WERI-Rb-1 (cell line): ENCODE measurements around the gene LYPLA2.
A peak's percentile ranks its signal among the peaks of the same experiment; 100 is the strongest.
"Not testable (repeated sequence)": the region's sequence is repeated elsewhere in the genome, so short reads cannot be mapped to it uniquely, and the experiment has no call there.

Source experiments
- DNase-seq: peaks from one replicate; pipeline ENCODE4 v3.0.0-alpha.2; 2020
- H3K27ac ChIP-seq: fragments of 250-450 bp; sonication (Bioruptor Pico); 2 replicates; pipeline ENCODE4 v1.5.1; 2020; ENCODE audit warnings: mild to moderate bottlenecking, moderate library complexity
- H3K27me3 ChIP-seq: fragments of 250-450 bp; sonication (Bioruptor Pico); 2 replicates; pipeline ENCODE4 v1.5.1; 2021; ENCODE audit warnings: mild to moderate bottlenecking, low read depth, moderate library complexity; ENCODE audit not compliant: insufficient read depth, severe bottlenecking
- H3K36me3 ChIP-seq: fragments of 250-450 bp; sonication (Bioruptor Pico); 2 replicates; pipeline ENCODE4 v1.5.1; 2020; ENCODE audit warnings: mild to moderate bottlenecking, moderate library complexity
- H3K4me3 ChIP-seq: 2 replicates; pipeline ENCODE4 v1.5.1; 2011; ENCODE audit warnings: low read depth, mild to moderate bottlenecking, control low read depth, low read length
- H3K9me3 ChIP-seq: fragments of 250-450 bp; sonication (Bioruptor Pico); 2 replicates; pipeline ENCODE4 v1.5.1; 2021; ENCODE audit warnings: mild to moderate bottlenecking, moderate library complexity; ENCODE audit not compliant: severe bottlenecking
- TF ChIP-seq, protein P1 (sequence below): IDR thresholded peaks from 2 replicates; pipeline ENCODE4 v1.5.1; 2011; ENCODE audit warnings: low read depth, mild to moderate bottlenecking, control low read depth, inconsistent platforms, low read length

Gene LYPLA2

GRCh38 chr1:23817633-23818032 is 26.7 kb downstream of the LYPLA2 start:
- Histone ChIP-seq H3K36me3 (no peaks in the 10 kb centered on the region), H3K4me3 (no peak overlapping the region), H3K27me3 (no peaks in the 10 kb centered on the region), H3K9me3 (no peaks in the 10 kb centered on the region), H3K27ac (no peak overlapping the region)
- TF ChIP-seq, protein P1, sequence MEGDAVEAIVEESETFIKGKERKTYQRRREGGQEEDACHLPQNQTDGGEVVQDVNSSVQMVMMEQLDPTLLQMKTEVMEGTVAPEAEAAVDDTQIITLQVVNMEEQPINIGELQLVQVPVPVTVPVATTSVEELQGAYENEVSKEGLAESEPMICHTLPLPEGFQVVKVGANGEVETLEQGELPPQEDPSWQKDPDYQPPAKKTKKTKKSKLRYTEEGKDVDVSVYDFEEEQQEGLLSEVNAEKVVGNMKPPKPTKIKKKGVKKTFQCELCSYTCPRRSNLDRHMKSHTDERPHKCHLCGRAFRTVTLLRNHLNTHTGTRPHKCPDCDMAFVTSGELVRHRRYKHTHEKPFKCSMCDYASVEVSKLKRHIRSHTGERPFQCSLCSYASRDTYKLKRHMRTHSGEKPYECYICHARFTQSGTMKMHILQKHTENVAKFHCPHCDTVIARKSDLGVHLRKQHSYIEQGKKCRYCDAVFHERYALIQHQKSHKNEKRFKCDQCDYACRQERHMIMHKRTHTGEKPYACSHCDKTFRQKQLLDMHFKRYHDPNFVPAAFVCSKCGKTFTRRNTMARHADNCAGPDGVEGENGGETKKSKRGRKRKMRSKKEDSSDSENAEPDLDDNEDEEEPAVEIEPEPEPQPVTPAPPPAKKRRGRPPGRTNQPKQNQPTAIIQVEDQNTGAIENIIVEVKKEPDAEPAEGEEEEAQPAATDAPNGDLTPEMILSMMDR: no peak
- no peak for DNase-seq

DNA sequence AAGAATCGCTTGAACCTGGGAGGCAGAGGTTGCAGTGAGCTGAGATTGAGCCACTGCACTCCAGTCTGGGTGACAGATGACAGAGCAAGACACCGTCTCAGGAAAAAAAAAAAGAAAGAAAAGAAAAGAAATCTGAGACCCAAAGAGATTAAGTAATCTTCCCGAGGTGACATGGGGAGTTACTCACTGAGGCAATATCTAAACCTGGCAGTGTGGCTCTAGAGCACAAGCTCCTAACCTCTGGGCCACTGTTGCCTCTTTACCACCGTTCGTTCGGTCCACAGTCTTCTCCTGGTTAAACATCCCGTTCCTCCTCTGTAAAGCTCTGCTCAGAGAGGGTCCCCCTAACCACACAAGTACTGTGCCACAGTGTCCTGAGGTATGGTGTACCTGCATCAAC is 32.8 kb downstream of the LYPLA2 start:
- Histone ChIP-seq H3K27ac (no peak overlapping the region), H3K27me3 (no peaks in the 10 kb centered on the region), H3K9me3 (no peaks in the 10 kb centered on the region), H3K4me3 (no peak overlapping the region), H3K36me3 (no peaks in the 10 kb centered on the region; the same call in 1 of the 2 replicates)
- TF ChIP-seq, protein P1: no peak
- no peak for DNase-seq

GRCh38 chr1:23824711-23825075 is 33.7 kb downstream of the LYPLA2 start:
- no peaks in the 10 kb centered on the region for H3K27me3 ChIP-seq
- no peaks in the 10 kb centered on the region; the same call in 1 of the 2 replicates for H3K36me3 ChIP-seq
- peak overlapping the region; percentile 90 for H3K27ac ChIP-seq
- TF ChIP-seq, protein P1: no peak
- no peak for DNase-seq
- H3K4me3 ChIP-seq: peak overlapping the region; percentile 98
- no peaks in the 10 kb centered on the region for H3K9me3 ChIP-seq

DNA sequence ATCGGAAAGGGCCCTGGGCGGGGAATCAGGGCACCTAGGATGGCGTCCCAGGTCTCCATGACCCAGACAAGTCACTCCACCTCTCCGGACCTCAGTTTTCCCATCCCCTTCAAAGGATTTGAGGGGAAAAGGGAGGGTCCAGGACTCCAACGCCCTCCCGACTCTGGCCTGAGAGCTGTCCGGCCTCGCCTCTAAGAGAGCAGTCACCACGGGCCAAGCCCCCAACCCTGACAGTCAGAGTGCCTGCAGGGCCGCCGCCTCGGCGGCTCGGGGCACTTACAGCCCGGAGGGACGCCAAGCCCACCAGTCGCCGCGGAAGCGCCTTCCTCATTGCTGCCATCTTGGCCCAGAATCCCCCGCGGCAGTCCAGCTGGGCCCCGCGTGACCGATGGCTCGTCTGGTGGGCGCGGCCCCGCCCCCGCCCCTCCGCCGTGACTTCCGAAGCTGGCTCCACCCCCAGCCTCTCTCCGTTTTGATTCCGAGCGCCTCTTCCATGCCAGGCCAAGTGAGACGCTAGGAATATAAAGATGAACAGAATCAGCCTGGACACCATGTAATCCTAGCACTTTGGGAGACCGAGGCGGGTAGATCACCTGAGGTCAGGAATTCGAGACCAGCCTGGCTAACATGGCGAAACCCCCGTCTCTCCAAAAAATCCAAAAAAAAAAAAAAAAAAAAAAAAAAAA is 34.3 kb downstream of the LYPLA2 start, which contains the start of gene HMGCL:
Gene HMGCL, minus strand, starts transcription at position 354 of the 686 bp plus-strand sequence. Its CDS starts 14 bp downstream, at position 340.
- H3K4me3 ChIP-seq: peak within 1 kb of the TSS; percentile 98
- DNase-seq: peak; percentile 91
- H3K27me3 ChIP-seq: no peaks in the 10 kb centered on the region
- H3K27ac ChIP-seq: peak within 1 kb of the TSS; percentile 90
- TF ChIP-seq, protein P1: no peak
- H3K9me3 ChIP-seq: no peaks in the 10 kb centered on the region
- H3K36me3 ChIP-seq: no peaks in the 10 kb centered on the region; the same call in 1 of the 2 replicates

DNA sequence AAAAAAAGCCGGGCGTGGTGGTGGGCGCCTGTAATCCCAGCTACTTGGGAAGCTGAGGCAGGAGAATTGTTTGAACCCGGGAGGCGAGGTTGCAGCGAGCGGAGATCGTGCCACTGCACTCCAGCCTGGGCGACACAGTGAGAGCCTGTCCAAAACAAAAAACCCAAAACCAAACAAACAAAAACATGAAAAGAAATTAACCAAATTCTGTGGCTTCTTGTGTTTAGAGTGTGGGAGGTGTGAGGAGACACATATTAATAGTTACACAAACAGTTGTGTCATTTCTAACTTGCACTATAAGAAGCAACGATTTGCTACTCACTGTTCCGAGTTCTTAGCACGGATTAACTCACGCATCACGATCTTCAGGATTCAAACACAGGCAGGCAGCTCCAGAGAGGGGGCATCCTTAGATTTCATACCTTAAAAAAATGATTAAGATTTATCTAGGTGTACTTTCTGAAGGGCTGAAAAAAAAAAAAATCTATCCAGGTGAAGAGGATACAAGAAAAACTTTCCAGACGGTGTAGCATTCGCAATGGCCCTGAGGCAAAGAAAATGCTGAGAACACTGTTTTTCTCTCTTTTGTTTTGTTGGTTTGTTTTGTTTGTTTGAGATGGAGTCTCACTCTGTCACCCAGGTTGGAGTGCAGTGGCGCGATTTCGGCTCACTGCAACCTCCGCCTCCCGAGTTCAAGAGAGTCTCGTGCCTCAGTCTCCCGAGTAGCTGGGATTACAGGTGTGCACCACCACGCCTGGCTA is 35.0 kb downstream of the LYPLA2 start:
- H3K36me3 ChIP-seq: no peaks in the 10 kb centered on the region; the same call in 1 of the 2 replicates
- peak overlapping the region; percentile 90 for H3K27ac ChIP-seq
- no peak for DNase-seq
- H3K27me3 ChIP-seq: no peaks in the 10 kb centered on the region
- peak overlapping the region; percentile 98 for H3K4me3 ChIP-seq
- TF ChIP-seq, protein P1: no peak
- H3K9me3 ChIP-seq: no peaks in the 10 kb centered on the region

DNA sequence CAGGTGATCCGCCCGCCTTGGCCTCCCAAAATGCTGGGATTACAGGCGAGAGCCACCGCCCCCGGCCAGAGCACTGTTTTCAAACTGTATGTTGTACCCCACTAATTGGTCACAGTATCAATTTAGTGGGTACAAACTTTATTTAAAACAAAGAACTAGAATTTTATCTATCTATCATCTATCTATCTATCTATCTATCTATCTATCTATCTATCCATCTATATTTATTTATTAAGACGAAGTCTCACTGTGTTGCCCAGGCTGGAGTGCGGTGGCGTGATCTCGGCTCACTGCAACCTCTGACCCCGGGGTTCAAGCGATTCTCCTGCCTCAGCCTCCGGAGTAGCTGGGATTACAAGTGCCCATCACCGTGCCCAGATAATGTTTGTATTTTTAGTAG is 35.6 kb downstream of the LYPLA2 start:
- not testable (repeated sequence) for H3K27me3 ChIP-seq, H3K4me3 ChIP-seq, H3K36me3 ChIP-seq, H3K9me3 ChIP-seq, DNase-seq, H3K27ac ChIP-seq
